NB4 (cell line): ENCODE results near the gene PDE9A.

Experiments
- DNase-seq: peaks from one replicate; pipeline ENCODE4 v3.0.0; 2010; ENCODE audit warnings: low read depth
- H3K4me3 ChIP-seq: one replicate; pipeline ENCODE4 v1.5.1; 2011; ENCODE audit warnings: mild to moderate bottlenecking, low read depth, low read length, moderate library complexity
- MYC ChIP-seq: IDR thresholded peaks from 2 replicates; pipeline ENCODE4 v1.6.1; 2011; ENCODE audit warnings: low read depth, low read length
- POLR2A ChIP-seq: IDR thresholded peaks from 2 replicates; pipeline ENCODE4 v1.6.1; 2011; ENCODE audit warnings: mild to moderate bottlenecking; ENCODE audit not compliant: insufficient read length; ENCODE audit errors: extremely low read depth
- TF ChIP-seq, protein P1 (sequence below): IDR thresholded peaks from 2 replicates; pipeline ENCODE4 v1.6.1; 2011; ENCODE audit warnings: low read depth, low read length
- TF ChIP-seq, protein P2 (sequence below): IDR thresholded peaks from one replicate; pipeline ENCODE4 v1.5.1; 2012; ENCODE audit warnings: low read depth, low read length

PDE9A gene

DNA sequence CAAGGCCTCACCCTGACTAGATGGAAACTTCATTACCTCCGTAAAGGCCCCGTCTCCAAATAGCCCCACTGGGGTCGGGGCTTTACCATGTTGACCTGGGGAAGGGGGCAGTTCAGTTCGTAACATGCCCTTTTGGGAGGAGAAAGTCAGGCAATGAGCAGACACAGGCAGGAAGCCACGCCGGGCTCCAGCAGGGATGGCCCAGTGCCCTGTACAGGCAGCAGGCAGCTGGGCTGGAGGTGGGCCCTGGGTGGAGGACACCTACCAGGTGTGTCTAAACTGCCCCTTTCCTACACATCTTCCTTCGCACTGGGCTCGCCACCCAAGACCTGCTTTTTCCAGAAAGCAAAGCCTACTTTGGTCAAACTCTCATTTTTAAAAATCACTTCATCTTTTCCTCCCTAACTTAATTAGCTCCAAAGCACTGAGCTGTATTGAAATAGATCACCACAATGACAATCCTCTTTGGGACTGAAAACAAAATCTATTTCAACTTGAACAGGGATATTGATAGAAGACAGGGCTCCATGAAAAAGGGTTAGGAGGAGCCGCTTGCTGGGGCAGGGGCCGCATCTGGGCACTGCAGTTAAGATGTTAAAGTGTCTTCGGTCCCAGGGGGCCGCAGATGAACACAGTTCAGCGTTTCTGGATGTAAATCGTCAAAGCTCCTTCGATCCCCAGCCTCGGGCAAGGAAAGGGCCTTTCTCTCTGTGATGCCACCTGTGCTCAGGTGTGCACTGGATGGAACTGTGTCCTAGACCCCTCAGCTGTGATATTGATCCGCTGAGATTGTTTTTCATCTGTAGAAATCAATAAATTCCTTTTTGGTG is 104.6 kb downstream of the PDE9A start:
- no peak for DNase-seq
- TF ChIP-seq POLR2A = no peak
- TF ChIP-seq, protein P1, sequence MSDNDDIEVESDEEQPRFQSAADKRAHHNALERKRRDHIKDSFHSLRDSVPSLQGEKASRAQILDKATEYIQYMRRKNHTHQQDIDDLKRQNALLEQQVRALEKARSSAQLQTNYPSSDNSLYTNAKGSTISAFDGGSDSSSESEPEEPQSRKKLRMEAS = no peak
- H3K4me3 ChIP-seq = no peak overlapping the region

DNA sequence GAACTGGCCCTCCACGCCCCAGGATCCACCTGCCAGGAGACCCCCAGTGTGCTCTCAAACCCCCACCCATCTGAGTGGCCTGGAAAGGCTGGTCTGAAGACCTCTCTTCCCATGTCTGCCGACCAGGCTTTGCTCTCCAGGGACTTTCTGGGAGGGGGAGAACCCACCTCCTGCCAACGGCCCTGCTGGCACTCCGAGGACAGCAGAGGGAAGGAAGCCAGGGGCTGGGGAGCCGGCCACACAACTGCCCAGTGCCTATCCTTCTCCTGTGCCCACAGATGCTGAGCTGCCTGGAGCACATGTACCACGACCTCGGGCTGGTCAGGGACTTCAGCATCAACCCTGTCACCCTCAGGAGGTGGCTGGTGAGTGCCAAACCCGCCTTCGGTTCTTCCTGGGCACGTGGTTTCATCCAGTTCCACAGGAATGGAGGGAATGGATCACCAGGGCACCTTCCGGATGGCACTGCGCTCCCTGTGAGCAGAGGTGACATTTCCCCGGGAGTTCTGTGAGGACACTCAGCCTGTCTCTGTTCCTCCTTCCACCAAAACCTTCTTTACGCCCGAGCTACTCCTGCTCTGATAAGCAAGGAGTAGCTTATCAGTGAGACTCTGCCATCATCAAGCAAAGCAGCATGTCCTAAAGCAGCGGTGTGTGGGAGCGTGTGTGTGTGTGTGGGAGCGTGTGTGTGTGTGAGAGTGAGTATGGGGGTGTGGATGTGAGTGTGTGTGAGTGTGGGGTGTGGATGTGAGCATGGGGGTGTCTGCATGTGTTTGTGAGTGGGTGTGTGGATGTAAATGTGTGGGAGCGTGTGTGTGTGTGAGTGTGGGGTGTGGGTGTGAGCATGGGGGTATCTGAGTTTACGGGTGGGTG is 105.5 kb downstream of the PDE9A start:
- no peak for DNase-seq
- H3K4me3 ChIP-seq = no peak overlapping the region

DNA sequence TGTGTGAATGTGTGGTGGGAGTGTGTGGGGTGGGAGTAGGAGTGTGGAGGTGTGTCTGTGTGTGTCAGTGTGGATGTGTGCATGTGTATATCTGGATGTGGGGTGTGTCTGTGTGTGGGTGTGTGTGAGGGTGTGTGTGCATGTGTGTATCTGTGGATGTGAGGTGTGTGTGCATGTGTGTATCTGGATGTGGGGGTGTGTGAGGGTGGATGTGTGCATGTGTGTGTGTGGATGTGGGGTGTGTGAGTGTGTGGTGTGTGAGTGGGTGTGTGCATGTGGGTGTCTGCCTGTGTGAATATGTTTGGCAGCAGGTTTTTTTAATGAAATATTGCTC is 106.1 kb downstream of the PDE9A start:
- DNase-seq = no peak
- TF ChIP-seq, protein P1 = no peak
- TF ChIP-seq, protein P2, sequence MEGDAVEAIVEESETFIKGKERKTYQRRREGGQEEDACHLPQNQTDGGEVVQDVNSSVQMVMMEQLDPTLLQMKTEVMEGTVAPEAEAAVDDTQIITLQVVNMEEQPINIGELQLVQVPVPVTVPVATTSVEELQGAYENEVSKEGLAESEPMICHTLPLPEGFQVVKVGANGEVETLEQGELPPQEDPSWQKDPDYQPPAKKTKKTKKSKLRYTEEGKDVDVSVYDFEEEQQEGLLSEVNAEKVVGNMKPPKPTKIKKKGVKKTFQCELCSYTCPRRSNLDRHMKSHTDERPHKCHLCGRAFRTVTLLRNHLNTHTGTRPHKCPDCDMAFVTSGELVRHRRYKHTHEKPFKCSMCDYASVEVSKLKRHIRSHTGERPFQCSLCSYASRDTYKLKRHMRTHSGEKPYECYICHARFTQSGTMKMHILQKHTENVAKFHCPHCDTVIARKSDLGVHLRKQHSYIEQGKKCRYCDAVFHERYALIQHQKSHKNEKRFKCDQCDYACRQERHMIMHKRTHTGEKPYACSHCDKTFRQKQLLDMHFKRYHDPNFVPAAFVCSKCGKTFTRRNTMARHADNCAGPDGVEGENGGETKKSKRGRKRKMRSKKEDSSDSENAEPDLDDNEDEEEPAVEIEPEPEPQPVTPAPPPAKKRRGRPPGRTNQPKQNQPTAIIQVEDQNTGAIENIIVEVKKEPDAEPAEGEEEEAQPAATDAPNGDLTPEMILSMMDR = no peak
- no peak for TF ChIP-seq MYC
- H3K4me3 ChIP-seq = no peak overlapping the region

More for the DNA sequence above, 105.5 kb downstream of the PDE9A start:
- TF ChIP-seq MYC (no peak), POLR2A (no peak)
- TF ChIP-seq, protein P1 = no peak
- TF ChIP-seq, protein P2 = no peak

DNA sequence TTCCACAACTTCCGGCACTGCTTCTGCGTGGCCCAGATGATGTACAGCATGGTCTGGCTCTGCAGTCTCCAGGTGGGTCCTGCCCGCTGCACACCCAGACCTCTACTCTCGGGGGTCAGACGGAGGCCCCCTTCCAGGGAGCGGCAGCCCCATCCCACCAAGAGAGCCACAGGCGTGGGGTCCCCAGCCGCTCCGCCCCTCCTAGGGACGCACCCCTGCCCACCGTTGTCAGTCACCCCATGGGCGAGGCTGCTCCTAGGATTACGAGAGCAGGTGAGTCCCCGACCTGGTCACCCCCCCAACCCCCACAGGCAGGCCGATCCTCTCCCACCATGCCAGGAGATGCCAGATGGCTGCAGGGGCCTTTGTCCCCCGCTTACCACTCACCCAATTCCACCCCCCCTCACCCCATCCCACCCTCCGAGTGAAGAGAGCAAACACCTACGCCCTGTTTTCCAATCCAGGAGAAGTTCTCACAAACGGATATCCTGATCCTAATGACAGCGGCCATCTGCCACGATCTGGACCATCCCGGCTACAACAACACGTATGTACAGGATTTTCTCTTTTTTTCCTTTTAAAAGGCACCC is 107.0 kb downstream of the PDE9A start:
- DNase-seq = no peak
- H3K4me3 ChIP-seq = no peak overlapping the region
- TF ChIP-seq MYC (no peak), POLR2A (no peak)
- TF ChIP-seq, protein P1 = no peak
- TF ChIP-seq, protein P2 = no peak

DNA sequence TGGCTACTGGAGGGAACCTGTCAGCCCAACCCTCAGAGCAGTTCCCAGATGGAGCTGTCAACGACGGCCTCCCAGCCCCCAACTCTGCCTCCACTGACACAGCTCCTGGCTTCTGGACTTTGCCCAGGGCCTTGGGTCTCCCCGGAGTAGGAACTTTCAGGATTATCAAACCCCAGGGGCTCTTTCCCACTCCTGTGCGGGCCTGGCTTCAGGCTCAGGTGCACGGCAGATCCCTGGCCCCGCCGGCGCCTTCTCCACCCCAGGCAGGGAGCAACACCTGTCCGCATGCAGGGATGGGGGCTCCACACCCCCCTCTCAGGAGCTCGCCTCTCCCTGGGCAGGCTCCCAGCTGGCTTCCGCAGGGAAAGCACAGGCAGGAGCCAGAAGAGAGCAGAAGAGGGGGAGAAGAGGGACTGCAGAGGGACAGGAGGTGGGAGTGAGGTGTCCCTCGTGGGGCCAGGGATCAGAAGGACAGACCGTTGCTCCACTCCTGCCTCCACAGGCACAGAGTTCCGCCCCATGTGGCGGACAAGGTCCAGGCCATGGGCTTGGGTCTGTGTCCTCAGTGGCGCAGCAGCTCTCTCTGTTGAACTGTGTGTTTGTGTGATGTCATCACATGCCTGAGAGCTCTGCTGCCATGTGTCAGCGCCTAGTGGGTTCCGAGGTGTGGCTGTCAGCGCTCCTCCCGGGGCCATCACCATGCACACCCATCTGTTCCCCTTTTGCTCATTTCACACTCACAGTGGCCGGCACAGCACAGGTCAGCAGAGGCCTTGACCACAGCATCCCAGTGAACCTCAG is 107.7 kb downstream of the PDE9A start:
- H3K4me3 ChIP-seq = no peak overlapping the region
- DNase-seq = no peak
- TF ChIP-seq, protein P2 = no peak
- no peak for TF ChIP-seq POLR2A
- TF ChIP-seq MYC = no peak
- TF ChIP-seq, protein P1 = no peak
